ENCODE results near the gene SCARB2.
"Not testable (repeated sequence)": the region's sequence is repeated elsewhere in the genome, so short reads cannot be mapped to it uniquely, and the experiment has no call there.

SCARB2 gene

DNA sequence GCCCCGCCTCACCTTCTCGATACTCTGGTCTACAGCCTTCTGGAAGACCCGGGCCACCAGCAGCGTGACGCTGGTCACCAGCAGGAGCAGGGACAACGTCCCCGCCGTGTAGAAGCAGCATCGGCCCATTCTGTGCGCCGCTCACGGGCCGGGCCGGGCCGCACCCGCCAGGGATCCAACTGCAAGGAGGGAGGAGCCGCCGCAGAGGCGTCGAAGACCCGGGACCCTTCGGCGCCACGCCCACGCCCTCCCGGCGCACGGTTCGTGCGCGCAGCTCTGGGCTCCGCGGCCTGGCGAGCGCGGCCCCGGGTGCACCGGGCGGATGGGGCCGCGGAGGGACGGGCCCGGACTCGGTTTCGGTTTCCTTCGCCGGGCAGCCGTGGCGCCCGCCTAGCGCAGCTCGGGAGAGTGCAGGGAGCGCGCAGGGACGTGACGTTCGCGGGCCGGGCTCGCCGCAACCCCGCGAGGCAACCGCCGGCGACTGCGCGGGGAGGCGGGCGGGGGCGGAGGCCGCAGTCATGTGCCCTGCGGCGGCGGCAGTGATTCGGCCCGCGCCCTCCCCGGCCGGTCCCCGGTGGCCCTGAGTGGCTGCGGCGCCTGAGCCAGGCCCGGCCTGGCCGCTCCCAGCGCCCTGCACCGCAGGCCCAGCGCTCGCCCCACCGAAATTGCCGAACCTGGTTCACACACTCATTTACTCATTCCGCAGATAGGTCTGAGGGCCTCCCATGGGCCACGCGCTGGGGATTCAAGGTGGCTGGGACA, at the start of gene SCARB2:
TSS of gene SCARB2 (minus strand) at position 410 of the 762 bp plus-strand sequence. CDS start at position 129, 281 bp downstream.
- DNase-seq = peak; percentile 56

- no peak for DNase-seq
These were observed 46.9 kb upstream of the SCARB2 start for GRCh38 chr4:76260571-76260970.

GRCh38 chr4:76257824-76258223, 44.2 kb upstream of the SCARB2 start:
- no peak for DNase-seq

DNA sequence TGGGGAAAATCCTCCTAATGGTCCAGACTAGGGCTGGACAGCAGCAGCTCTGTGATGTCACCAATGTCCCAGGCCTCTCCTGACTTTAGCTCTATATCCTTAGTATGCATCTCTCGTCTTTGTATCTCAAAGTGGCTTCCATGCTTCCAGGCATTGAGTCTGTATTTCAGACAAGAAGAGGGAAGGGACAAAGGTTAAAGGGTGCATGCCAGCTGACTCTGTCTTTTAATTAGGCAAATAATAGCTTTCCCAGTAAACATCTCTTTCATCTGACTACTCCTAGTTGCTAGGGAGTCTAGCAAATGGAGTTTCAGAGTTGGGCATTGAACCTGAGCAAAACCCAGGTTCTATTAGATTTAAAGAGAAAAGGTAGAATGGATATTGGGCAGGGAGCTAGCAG, 43.3 kb upstream of the SCARB2 start:
- DNase-seq = no peak

- no peak for DNase-seq
These were observed 42.4 kb upstream of the SCARB2 start for GRCh38 chr4:76256032-76256431.

DNA sequence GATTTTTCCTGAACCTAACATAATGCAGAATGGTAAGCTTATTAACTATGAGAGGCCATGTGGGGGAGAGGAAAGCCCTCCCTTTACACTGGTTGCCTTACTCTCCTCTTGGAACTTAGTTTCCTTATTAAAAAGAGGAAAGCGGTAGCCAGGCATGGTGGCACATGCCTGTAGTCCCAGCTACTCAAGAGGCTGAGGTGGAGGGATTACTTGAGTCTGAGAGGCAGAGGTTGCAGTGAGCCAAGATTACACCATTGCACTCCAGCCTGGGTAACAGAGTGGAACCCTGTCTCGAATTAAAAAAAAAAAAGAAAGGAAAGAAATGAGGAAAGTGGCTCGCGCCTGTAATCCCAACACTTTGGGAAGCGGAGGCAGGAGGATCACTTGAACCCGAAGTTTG, 39.9 kb upstream of the SCARB2 start:
- DNase-seq = no peak

DNA sequence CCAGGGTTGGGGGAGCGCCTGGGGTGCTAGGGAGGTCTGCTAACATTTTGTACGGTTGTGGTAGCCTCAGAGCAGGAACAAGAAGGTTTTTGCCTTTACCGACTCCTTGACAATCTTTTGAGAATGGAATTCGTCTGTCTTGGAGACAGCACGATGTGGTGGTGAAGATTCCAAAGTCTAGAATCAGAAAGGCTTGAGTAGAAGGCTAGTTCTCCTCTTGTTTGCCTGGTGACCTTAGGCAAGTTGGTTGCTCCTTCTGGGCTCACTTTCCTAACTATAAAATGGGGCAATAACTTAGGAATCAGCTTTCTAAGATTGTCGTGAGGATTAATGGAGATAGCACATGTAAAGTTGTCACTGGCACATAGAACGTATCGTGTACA, 38.6 kb upstream of the SCARB2 start:
- no peak for DNase-seq

DNA sequence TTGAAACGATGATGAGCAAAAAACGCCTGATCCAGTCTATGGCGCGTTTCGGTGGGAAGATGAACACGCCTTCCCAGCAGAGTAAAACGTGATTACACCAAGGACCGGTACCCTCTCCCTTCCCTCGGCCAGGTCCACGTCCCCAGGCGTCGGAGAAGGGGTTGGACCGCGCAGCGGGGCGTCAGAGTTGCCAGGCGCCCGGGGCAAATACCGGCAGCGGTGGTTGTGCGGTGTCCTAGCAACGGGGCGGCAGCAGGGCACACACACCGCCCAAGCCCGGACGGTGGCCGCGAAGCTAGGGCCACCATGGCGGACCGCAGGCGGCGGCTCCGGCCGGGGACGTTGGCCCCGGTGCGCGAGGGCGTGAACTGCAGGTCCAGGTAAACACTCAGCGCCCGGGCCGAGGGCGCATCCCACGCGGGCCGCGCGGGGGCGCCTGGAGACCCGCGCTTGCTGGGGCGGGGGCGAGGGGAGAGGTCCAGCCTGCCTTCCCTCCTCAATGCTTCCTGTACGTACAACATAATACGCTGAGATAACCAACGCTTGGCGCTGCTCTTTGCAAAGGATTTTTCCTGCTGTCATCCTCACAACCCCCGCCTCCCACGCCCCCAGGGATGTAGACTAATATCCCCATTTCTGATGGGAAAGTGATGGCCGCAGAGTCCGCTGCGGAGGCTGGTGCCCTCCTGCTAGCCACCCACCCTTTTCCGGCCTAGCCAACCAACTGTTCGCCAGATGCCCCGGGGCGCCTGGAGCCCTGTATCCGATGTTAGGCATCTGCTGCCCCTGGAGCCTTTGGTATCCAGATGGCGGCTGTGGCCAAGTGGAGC, 38.0 kb upstream of the SCARB2 start, which contains the start of gene FAM47E:
TSS of gene FAM47E (plus strand) at position 281 of the 830 bp plus-strand sequence. CDS start at position 307, 26 bp downstream.
- DNase-seq = peak; percentile 79

DNA sequence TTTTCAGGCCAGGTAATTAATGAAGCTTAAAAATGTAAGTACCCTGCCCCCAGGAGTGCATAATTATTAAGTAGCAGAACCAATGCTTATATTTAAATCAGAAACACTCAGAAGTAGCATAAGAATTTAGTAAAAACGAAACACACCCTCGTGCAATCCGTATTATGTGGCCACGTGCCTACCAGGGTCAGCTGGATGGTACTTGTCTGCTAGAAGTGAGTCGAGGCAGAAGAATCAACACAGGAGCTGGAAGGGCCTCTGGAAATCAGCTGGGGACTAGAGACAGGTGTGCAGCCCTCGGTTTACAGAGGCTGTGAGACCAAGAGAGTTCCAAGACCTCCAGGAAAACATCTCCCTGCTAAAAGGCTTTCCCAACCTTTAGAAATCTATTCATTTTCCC, 37.3 kb upstream of the SCARB2 start:
- DNase-seq = no peak

- no peak for DNase-seq
These were observed 33.2 kb upstream of the SCARB2 start for GRCh38 chr4:76246852-76247251.

DNA sequence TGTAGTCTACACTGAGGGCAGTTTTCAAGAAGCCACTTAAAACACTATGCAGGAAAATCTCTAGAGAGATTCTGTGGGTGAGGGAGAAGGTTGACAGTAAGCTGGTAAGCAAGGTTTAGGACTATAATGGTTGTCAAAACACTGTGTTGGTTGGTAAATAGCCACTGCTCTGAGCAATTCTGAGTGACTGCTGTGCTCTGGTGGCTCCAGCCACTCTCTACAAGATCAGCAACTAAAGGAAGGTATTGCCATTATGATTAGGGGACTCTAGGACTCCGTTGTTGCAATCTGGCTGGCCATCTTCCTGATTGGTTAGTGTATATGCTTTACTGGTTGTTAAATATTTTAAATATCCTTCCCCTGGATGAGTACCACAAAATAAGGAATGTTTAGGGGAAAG, 32.4 kb upstream of the SCARB2 start:
- no peak for DNase-seq

DNA sequence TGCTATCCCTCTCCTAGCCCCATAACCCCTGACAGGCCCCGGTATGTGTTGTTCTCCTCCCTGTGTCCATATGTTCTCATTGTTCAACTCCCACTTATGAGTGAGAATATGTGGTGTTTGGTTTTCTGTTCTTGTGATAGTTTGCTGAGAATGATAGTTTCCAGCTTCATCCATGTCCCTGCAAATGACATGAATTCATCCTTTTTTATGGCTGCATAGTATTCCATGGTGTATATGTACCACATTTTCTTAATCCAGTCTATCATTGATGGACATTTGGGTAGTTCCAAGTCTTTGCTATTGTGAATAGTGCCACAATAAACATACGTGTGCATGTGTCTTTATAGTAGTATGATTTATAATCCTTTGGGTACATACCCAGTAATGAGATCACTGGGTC, 30.3 kb upstream of the SCARB2 start:
- DNase-seq = not testable (repeated sequence)

DNA sequence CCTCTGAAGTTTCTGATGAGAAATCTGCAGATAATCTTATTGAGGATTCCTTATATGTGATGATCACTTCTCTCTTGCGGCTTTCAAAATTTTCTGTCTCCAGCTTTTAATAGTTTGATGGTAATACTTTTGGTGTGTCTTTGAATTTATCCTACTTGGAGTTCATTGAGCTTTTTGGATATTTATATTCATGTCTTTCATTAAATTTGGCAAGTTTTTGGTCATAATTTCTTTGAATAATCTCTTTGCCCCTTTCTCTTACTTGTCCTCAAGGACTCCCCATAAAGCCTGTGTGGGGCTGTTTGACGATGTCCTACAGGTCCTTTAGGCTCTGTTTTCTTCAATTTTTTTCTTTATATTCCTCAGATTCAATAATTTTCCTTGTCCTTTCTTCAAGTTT, 26.6 kb upstream of the SCARB2 start:
- no peak for DNase-seq

GRCh38 chr4:76238701-76239100, 25.1 kb upstream of the SCARB2 start:
- DNase-seq = no peak

GRCh38 chr4:76238236-76238635, 24.6 kb upstream of the SCARB2 start:
- DNase-seq = no peak

GRCh38 chr4:76235915-76236314, 22.3 kb upstream of the SCARB2 start:
- peak; percentile 47 for DNase-seq

- DNase-seq = no peak
These were observed 21.8 kb upstream of the SCARB2 start for GRCh38 chr4:76235407-76235806.

- DNase-seq = no peak
These were observed 21.0 kb upstream of the SCARB2 start for GRCh38 chr4:76234679-76235044.

DNA sequence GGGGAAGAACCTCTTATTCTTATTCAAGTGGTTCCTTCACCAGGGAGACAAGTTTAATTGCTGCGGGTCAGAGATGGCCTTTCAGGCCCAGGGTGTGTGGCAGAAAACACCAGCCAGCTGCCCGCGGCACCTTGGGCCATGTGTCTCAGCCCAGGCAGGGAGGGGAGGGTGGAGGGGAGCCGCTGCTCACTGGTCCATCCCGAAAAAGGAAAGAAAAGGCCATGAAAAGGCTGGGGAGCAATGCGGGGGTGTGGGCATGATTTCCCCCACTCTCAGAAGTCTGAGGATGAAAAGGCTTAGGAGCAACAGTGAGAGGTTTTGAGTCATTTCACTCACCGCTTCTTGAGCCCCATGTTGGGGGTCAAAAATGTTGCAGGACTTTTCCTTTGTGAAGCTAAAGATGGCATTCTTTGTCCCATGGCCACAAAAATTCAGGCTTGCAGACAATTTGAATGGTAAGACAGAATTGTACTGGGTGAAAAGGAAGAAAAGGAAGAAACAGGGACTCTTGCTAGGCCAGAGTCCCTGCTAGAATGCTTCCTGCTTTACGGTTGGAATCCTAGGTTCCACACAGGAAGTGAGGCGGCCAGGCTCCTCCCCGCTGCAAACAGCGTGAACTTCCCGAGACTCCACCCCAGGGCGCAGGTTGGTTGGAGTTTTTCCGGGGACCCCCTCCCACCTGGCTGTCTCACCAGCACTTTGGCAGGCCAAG, 20.5 kb upstream of the SCARB2 start:
- no peak for DNase-seq

DNA sequence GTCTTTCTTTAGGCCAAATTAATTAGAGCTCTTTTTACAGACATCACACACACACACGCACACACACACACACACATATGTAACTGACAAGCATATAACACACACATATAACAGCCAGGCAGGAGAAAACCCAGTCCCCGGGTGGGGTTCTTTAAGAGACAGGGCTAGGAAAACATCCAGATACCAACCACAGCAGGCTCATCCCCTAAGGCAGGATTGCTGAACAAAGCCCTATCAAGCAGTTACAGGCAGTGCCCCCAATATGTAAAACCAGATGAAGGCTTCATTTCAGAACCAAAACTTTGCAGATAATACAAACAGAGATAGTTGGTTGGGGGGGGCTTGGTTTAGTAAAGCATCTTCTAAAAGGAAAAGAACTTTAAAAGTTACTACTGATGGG, 19.9 kb upstream of the SCARB2 start:
- no peak for DNase-seq

GRCh38 chr4:76233083-76233482, 19.5 kb upstream of the SCARB2 start:
- no peak for DNase-seq

DNA sequence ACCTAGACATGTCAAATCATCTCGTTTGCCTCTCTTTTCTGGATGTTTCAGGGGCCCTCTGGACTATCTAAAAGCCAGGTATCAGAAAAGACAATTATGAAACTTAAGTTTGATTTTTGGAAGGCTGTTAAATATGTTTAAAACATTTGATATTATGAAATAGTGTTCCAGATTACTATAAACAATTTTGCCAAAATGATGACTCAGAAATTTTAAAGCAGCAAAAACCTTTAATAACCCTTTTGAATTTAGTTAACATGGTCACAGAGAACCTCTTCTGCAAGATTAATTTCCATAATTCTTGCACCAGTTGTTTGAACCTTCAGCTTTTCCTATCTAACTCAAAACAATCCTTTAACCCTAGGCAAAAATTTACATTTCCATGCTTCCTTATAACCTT, 19.1 kb upstream of the SCARB2 start:
- no peak for DNase-seq

- DNase-seq = no peak
These were observed 12.8 kb upstream of the SCARB2 start for GRCh38 chr4:76226418-76226817.

- DNase-seq = no peak
These were observed 10.5 kb upstream of the SCARB2 start for GRCh38 chr4:76224171-76224570.
